IMR-90 (cell line): Measurements from ENCODE around the gene SNX22. TPM values are rescaled to one million over a fixed set of nuclear protein-coding genes. Genes with fewer than 3 reads are reported as not detected.

Experiments used
- ATAC-seq: fragments of 200-7000 bp; cut with Tn5 transposase; 2 replicates; pipeline ENCODE4 v1.9.1; 2020; ENCODE audit warnings: low read depth, mild to moderate bottlenecking, moderate library complexity
- BruUV-seq: library from RNA; stranded (reverse); fragments of 400-500 nt; replicated peaks from 2 replicates; lab custom pipeline; 2021; lab: Mats Ljungman, UMichigan
- CTCF ChIA-PET: fragments of 300-600 bp; formaldehyde crosslinking; extraction: SDS; loops from one replicate; lab custom pipeline; 2021; ENCODE audit warnings: antibody characterized with exemption; lab: Yijun Ruan, JAX
- POLR2A ChIA-PET: fragments of 300-600 bp; sonication (Branson Sonifier 250); formaldehyde crosslinking; loops from one replicate; lab custom pipeline; 2022; ENCODE audit warnings: antibody characterized with exemption; ENCODE audit not compliant: unreplicated experiment; lab: Charles Lee
- DNase-seq: peaks from one replicate; pipeline ENCODE4 v3.0.0; 2013
- H2AFZ ChIP-seq: replicated peaks from 2 replicates; pipeline ENCODE3; 2013; ENCODE audit warnings: low read length, mild to moderate bottlenecking; ENCODE audit not compliant: poor library complexity
- H2AK5ac ChIP-seq: 2 replicates; pipeline ENCODE4 v1.6.1; 2013; ENCODE audit warnings: low read depth, low read length, inconsistent platforms
- H2AK9ac ChIP-seq: replicated peaks from 2 replicates; pipeline ENCODE3; 2013; ENCODE audit warnings: mild to moderate bottlenecking, low read depth, low read length, moderate library complexity; ENCODE audit not compliant: poor library complexity
- H2BK120ac ChIP-seq: 2 replicates; pipeline ENCODE4 v1.6.1; 2013; ENCODE audit warnings: low read depth, low read length, inconsistent platforms
- H2BK15ac ChIP-seq: 3 replicates; pipeline ENCODE4 v1.6.1; 2013; ENCODE audit warnings: low read depth, low read length, inconsistent platforms
- H2BK20ac ChIP-seq: 2 replicates; pipeline ENCODE4 v1.6.1; 2013; ENCODE audit warnings: low read depth, mild to moderate bottlenecking, inconsistent platforms, low read length, moderate library complexity
- H2BK5ac ChIP-seq: 2 replicates; pipeline ENCODE4 v1.6.1; 2013; ENCODE audit warnings: mild to moderate bottlenecking, low read depth, low read length, inconsistent platforms; ENCODE audit not compliant: poor library complexity, severe bottlenecking
- H3K14ac ChIP-seq: replicated peaks from 2 replicates; pipeline ENCODE4 v1.6.1; 2013; ENCODE audit warnings: low read depth, low read length, inconsistent platforms
- H3K18ac ChIP-seq: 2 replicates; pipeline ENCODE4 v1.6.1; 2013; ENCODE audit warnings: low read depth, low read length, control low read depth
- H3K23ac ChIP-seq: 2 replicates; pipeline ENCODE4 v1.6.1; 2013; ENCODE audit warnings: low read depth, low read length, inconsistent platforms
- H3K27ac ChIP-seq: 2 replicates; pipeline ENCODE4 v1.5.1; 2013; ENCODE audit warnings: mild to moderate bottlenecking, control low read depth, low read length; ENCODE audit not compliant: insufficient read depth
- H3K27me3 ChIP-seq: 2 replicates; pipeline ENCODE4 v1.6.1; 2013; ENCODE audit warnings: low read length; ENCODE audit not compliant: control insufficient read depth, insufficient read depth
- H3K36me3 ChIP-seq: 2 replicates; pipeline ENCODE4 v1.6.1; 2013; ENCODE audit warnings: low read length, mixed read lengths; ENCODE audit not compliant: control insufficient read depth, insufficient read depth
- H3K4ac ChIP-seq: 2 replicates; pipeline ENCODE4 v1.6.1; 2013; ENCODE audit warnings: low read depth, low read length, inconsistent platforms
- H3K4me1 ChIP-seq: 2 replicates; pipeline ENCODE4 v1.6.1; 2013; ENCODE audit warnings: low read length, mixed read lengths; ENCODE audit not compliant: control insufficient read depth, insufficient read depth
- H3K4me2 ChIP-seq: 2 replicates; pipeline ENCODE4 v1.6.1; 2013; ENCODE audit warnings: low read depth, mild to moderate bottlenecking, control low read depth, low read length, moderate library complexity
- H3K4me3 ChIP-seq: 2 replicates; pipeline ENCODE4 v1.5.1; 2013; ENCODE audit warnings: low read depth, mild to moderate bottlenecking, control low read depth, low read length, moderate library complexity; ENCODE audit not compliant: insufficient read depth
- H3K56ac ChIP-seq: 2 replicates; pipeline ENCODE4 v1.6.1; 2013; ENCODE audit warnings: low read length, inconsistent platforms; ENCODE audit not compliant: insufficient read depth; ENCODE audit errors: extremely low read depth
- H3K79me1 ChIP-seq, 2 experiments: 2 replicates each; pipeline ENCODE4 v1.6.1; 2013; ENCODE audit warnings: low read length in 2 of 2, inconsistent platforms in 1 of 2, low read depth in 1 of 2
- H3K9ac ChIP-seq: 2 replicates; pipeline ENCODE4 v1.6.1; 2013; ENCODE audit warnings: low read depth, low read length, control low read depth
- H3K9me1 ChIP-seq: 2 replicates; pipeline ENCODE4 v1.6.1; 2013; ENCODE audit warnings: low read length, inconsistent platforms; ENCODE audit not compliant: insufficient read depth
- H3K9me3 ChIP-seq: 2 replicates; pipeline ENCODE4 v1.6.1; 2013; ENCODE audit warnings: low read length; ENCODE audit not compliant: control insufficient read depth, insufficient read depth
- H4K20me1 ChIP-seq: 2 replicates; pipeline ENCODE4 v1.6.1; 2013; ENCODE audit warnings: low read length, inconsistent platforms; ENCODE audit not compliant: insufficient read depth
- H4K5ac ChIP-seq: 2 replicates; pipeline ENCODE4 v1.6.1; 2013; ENCODE audit warnings: mild to moderate bottlenecking, low read depth, low read length, control low read depth
- H4K8ac ChIP-seq, 2 experiments: 2 replicates each; pipeline ENCODE4 v1.6.1; 2013; ENCODE audit warnings: low read depth in 2 of 2, low read length in 2 of 2, control low read depth in 1 of 2, inconsistent platforms in 1 of 2
- H4K91ac ChIP-seq: 2 replicates; pipeline ENCODE4 v1.6.1; 2013; ENCODE audit warnings: low read depth, low read length, inconsistent platforms; ENCODE audit not compliant: insufficient read depth
- CEBPB ChIP-seq: IDR thresholded peaks from 2 replicates; pipeline ENCODE4 v1.6.1; 2012; ENCODE audit warnings: low read depth, low read length, improper control_type of control experiment
- CHD1 ChIP-seq: IDR thresholded peaks from 2 replicates; pipeline ENCODE4 v1.6.1; 2012; ENCODE audit warnings: low read depth, low read length, improper control_type of control experiment
- ELK1 ChIP-seq: fragments of 150-350 bp; IDR thresholded peaks from 2 replicates; pipeline ENCODE4 v1.6.1; 2016; ENCODE audit warnings: low read depth, mild to moderate bottlenecking, low read length, moderate library complexity, borderline replicate concordance
- MAZ ChIP-seq: IDR thresholded peaks from 2 replicates; pipeline ENCODE4 v1.6.1; 2012; ENCODE audit warnings: low read depth, mild to moderate bottlenecking, low read length, improper control_type of control experiment, moderate library complexity, borderline replicate concordance
- MXI1 ChIP-seq: IDR thresholded peaks from 2 replicates; pipeline ENCODE4 v1.6.1; 2012; ENCODE audit warnings: low read depth, mild to moderate bottlenecking, low read length, moderate library complexity, borderline replicate concordance
- POLR2A ChIP-seq: IDR thresholded peaks from 2 replicates; pipeline ENCODE4 v1.6.1; 2012; ENCODE audit warnings: mild to moderate bottlenecking, low read depth, low read length
- RAD21 ChIP-seq: IDR thresholded peaks from 2 replicates; pipeline ENCODE4 v1.6.1; 2012; ENCODE audit warnings: low read length, improper control_type of control experiment
- RCOR1 ChIP-seq: IDR thresholded peaks from 2 replicates; pipeline ENCODE4 v1.6.1; 2012; ENCODE audit warnings: mild to moderate bottlenecking, low read length, improper control_type of control experiment; ENCODE audit not compliant: insufficient replicate concordance
- RFX5 ChIP-seq: IDR thresholded peaks from 2 replicates; pipeline ENCODE4 v1.8.0; 2012; ENCODE audit warnings: low read depth, mild to moderate bottlenecking, low read length, moderate library complexity
- SMC3 ChIP-seq: fragments of 150-350 bp; IDR thresholded peaks from 2 replicates; pipeline ENCODE4 v1.6.1; 2016; ENCODE audit warnings: low read depth, mild to moderate bottlenecking, antibody characterized with exemption, low read length, moderate library complexity
- WGBS, 2 experiments: methylation state at CpG; one replicate each; pipeline versions ENCODE4 v1.1.5 to v1.1.7; 2013; ENCODE audit warnings: missing lambda C conversion rate in 2 of 2; ENCODE audit not compliant: insufficient read length in 1 of 2; ENCODE audit errors: extremely low coverage in 2 of 2; 5-methylcytosine and 5-hydroxymethylcytosine counted together
- dilution Hi-C: fragments of 300-500 bp; cut with HindIII; formaldehyde crosslinking; loops from one replicate; pipeline ENCODE4 v1.14.3; 2018; ENCODE audit warnings: low sequenced_read_pairs; ENCODE audit not compliant: unreplicated experiment
- in situ Hi-C: fragments of 300-500 bp; cut with MboI; formaldehyde crosslinking; loops from 3 replicates; pipeline ENCODE4 v1.14.3; 2019; ENCODE audit warnings: low sequenced_read_pairs, inconsistent platforms, mixed read lengths
- intact Hi-C: fragments of 100-400 bp; cut with micrococcal nuclease; formaldehyde crosslinking; loops from 2 replicates; pipeline ENCODE4 v1.10.0; 2022
- polyA plus RNA-seq, 3 experiments: library from polyadenylated mRNA; depleted of rRNA; stranded (reverse); fragments of >200 nt; gene quantifications; 2 replicates each; pipeline ENCODE4 v1.2.3, GENCODE V29; 2012; ENCODE audit warnings: low replicate concordance in 1 of 3
- total RNA-seq: library from RNA; depleted of rRNA; stranded (reverse); fragments of >200 nt; gene quantifications from 2 replicates; pipeline ENCODE4 v1.2.3, GENCODE V29; 2012
- TF ChIP-seq, protein P1 (sequence below): conservative IDR thresholded peaks from 2 replicates; pipeline ENCODE4 v1.5.1; 2012; ENCODE audit warnings: mild to moderate bottlenecking, low read depth, low read length, improper control_type of control experiment
- TF ChIP-seq, protein P2 (sequence below): fragments of 150-350 bp; IDR thresholded peaks from 2 replicates; pipeline ENCODE4 v1.6.1; 2017; ENCODE audit warnings: mild to moderate bottlenecking, antibody characterized with exemption, low read length, low read depth

The SNX22 gene
- total and polyA plus RNA-seq, 2 of the 4 experiments (the other 2 are of a cell fraction): 0.12 to 0.18 TPM

DNA sequence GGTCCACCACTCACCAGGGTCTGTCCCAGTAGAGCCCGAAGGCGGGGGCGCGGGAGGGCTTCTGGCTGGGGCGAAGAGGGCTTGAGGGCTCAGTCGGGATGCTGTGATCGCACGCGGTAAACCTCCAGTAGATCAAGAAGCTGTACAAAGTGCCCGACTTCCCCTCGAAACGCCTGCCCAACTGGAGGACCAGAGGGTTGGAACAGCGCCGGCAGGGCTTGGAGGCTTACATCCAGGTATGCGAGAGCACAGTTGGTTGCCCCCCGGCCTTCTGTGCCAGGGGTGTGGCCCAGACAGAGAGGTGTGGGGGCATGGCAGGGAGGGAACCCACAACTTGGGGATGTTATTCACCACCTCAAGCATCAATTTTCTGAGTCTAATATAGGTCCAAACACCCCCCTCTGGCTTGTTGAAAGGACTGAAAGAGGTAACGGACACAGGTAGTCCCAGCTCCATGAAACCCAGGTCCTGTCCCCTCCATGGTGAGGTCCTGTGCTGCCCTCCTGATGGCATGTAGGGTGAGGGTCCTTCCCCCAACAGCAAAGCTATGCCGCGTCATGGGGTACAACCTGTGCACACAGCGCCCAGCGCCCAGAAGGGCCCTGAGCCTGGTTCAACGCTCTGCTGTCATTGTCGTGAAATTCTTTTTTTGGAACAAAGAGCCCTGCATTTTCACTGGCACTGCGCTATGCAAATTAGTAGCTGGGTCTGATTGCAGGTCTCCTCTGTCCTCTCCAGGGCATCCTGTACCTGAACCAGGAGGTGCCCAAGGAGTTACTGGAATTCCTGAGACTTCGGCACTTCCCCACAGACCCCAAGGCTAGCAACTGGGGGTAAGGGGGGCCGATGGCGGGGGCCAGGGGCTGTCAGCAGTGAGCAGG lies 1.2 kb downstream of the SNX22 start:
- POLR2A ChIA-PET: interaction anchor here (1.7 kb wide), 1 partner anchor 10 kb away, joined by 7 read pairs; the partner anchor contains the start of gene PPIB
- peaks cover 7% of the 10 kb centered on the region in 2 experiments; a peak in 3 of 4 replicates for H3K79me1 ChIP-seq
- H3K4me1 ChIP-seq: peaks cover 2% of the 10 kb centered on the region; the same call in 1 of the 2 replicates
- H2AK9ac ChIP-seq: peak overlapping the region; percentile 18
- H3K27ac ChIP-seq: no peak overlapping the region
- no peaks in the 10 kb centered on the region for H3K9me3 ChIP-seq
- ATAC-seq: no peak
- peaks cover 15% of the 10 kb centered on the region for H3K27me3 ChIP-seq
- H3K9me1 ChIP-seq: peaks cover 3% of the 10 kb centered on the region; the same call in 1 of the 2 replicates
- no peak overlapping the region for H3K14ac ChIP-seq
- peak overlapping the region; percentile 55 for H2AFZ ChIP-seq
- peaks cover 32% of the 10 kb centered on the region for H3K36me3 ChIP-seq
- no peak for TF ChIP-seq RFX5
- TF ChIP-seq SMC3: no peak
- no peak for TF ChIP-seq MXI1
- no peak for TF ChIP-seq RAD21
- no peak for TF ChIP-seq CEBPB
- TF ChIP-seq, protein P1, sequence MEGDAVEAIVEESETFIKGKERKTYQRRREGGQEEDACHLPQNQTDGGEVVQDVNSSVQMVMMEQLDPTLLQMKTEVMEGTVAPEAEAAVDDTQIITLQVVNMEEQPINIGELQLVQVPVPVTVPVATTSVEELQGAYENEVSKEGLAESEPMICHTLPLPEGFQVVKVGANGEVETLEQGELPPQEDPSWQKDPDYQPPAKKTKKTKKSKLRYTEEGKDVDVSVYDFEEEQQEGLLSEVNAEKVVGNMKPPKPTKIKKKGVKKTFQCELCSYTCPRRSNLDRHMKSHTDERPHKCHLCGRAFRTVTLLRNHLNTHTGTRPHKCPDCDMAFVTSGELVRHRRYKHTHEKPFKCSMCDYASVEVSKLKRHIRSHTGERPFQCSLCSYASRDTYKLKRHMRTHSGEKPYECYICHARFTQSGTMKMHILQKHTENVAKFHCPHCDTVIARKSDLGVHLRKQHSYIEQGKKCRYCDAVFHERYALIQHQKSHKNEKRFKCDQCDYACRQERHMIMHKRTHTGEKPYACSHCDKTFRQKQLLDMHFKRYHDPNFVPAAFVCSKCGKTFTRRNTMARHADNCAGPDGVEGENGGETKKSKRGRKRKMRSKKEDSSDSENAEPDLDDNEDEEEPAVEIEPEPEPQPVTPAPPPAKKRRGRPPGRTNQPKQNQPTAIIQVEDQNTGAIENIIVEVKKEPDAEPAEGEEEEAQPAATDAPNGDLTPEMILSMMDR: no peak
- no peak for TF ChIP-seq MAZ
- no peak for TF ChIP-seq ELK1
- no peak for TF ChIP-seq RCOR1
- TF ChIP-seq, protein P2, sequence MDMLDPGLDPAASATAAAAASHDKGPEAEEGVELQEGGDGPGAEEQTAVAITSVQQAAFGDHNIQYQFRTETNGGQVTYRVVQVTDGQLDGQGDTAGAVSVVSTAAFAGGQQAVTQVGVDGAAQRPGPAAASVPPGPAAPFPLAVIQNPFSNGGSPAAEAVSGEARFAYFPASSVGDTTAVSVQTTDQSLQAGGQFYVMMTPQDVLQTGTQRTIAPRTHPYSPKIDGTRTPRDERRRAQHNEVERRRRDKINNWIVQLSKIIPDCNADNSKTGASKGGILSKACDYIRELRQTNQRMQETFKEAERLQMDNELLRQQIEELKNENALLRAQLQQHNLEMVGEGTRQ: no peak
- TF ChIP-seq POLR2A: no peak; the same call in 1 of the 2 replicates
- no peak for TF ChIP-seq CHD1
- no peak overlapping the region for H2BK20ac ChIP-seq
- no peak overlapping the region for H2BK15ac ChIP-seq
- H3K4me2 ChIP-seq: no peak overlapping the region; the same call in 1 of the 2 replicates
- no peak overlapping the region for H4K91ac ChIP-seq
- H4K5ac ChIP-seq: no peak overlapping the region
- H3K56ac ChIP-seq: no peak overlapping the region
- dilution Hi-C loops: no loop called here
- no peak overlapping the region for H3K18ac ChIP-seq
- CTCF ChIA-PET: interaction anchor here (0.6 to 1.3 kb wide), 4 partner anchors 9 to 437 kb away, joined by 3 to 5 read pairs (median 4); partner anchors contain the start of gene PPIB
- no peak overlapping the region for H3K4ac ChIP-seq
- BruUV-seq: no TSS peak
- H2BK120ac ChIP-seq: no peak overlapping the region
- in situ Hi-C loops: no loop called here
- H4K8ac ChIP-seq: no peak overlapping the region
- H2AK5ac ChIP-seq: no peak overlapping the region
- 29% methylated on average over 16 of the region's 27 CpGs; no CpG with 5 or more reads in 1 of the 2 experiments for WGBS, 2 experiments
- H4K20me1 ChIP-seq: peaks cover 38% of the 10 kb centered on the region
- intact Hi-C loops: no loop called here
- DNase-seq: no peak
- no peak overlapping the region for H2BK5ac ChIP-seq
- no peak overlapping the region for H3K4me3 ChIP-seq
- peak overlapping the region; percentile 3; the same call in 1 of the 2 replicates for H3K23ac ChIP-seq
- no peak overlapping the region for H3K9ac ChIP-seq
